GM21423 (cell line): ENCODE data around the gene ITSN2.

Source experiments
- ATAC-seq: cut with Tn5 transposase; IDR thresholded peaks from one replicate; pipeline ENCODE4 v1.9.1; 2021; ENCODE audit warnings: mild to moderate bottlenecking, moderate library complexity; ENCODE audit not compliant: unreplicated experiment

The ITSN2 gene

GRCh38 chr2:24337890-24338289 lies 22.4 kb downstream of the ITSN2 start:
- ATAC-seq: peak; percentile 33

- no peak for ATAC-seq
These were observed 23.5 kb downstream of the ITSN2 start for GRCh38 chr2:24336811-24337210.

GRCh38 chr2:24334245-24334633 lies 26.1 kb downstream of the ITSN2 start:
- no peak for ATAC-seq

GRCh38 chr2:24332791-24333540 lies 27.4 kb downstream of the ITSN2 start:
- no peak for ATAC-seq

- no peak for ATAC-seq
These were observed 30.2 kb downstream of the ITSN2 start for GRCh38 chr2:24330161-24330560.

GRCh38 chr2:24329700-24330099 lies 30.6 kb downstream of the ITSN2 start:
- ATAC-seq: no peak

- no peak for ATAC-seq
These were observed 32.3 kb downstream of the ITSN2 start for GRCh38 chr2:24328010-24328409.

GRCh38 chr2:24317491-24317920 lies 42.8 kb downstream of the ITSN2 start:
- ATAC-seq: no peak

GRCh38 chr2:24315669-24316068 lies 44.7 kb downstream of the ITSN2 start:
- peak; percentile 66 for ATAC-seq

- ATAC-seq: no peak
These were observed 46.3 kb downstream of the ITSN2 start for GRCh38 chr2:24313744-24314632.

GRCh38 chr2:24307961-24308360 lies 52.4 kb downstream of the ITSN2 start:
- ATAC-seq: no peak

- no peak for ATAC-seq
These were observed 55.7 kb downstream of the ITSN2 start for GRCh38 chr2:24304631-24305030.

- no peak for ATAC-seq
These were observed 56.2 kb downstream of the ITSN2 start for GRCh38 chr2:24304098-24304497.

GRCh38 chr2:24301599-24301998 lies 58.7 kb downstream of the ITSN2 start:
- ATAC-seq: no peak

GRCh38 chr2:24297663-24298062 lies 62.7 kb downstream of the ITSN2 start:
- ATAC-seq: no peak

- no peak for ATAC-seq
These were observed 73.2 kb downstream of the ITSN2 start for GRCh38 chr2:24287171-24287570.

- ATAC-seq: no peak
These were observed 74.7 kb downstream of the ITSN2 start for GRCh38 chr2:24285484-24286152.

- ATAC-seq: no peak
These were observed 79.7 kb downstream of the ITSN2 start for GRCh38 chr2:24280645-24281044.

- no peak for ATAC-seq
These were observed 80.2 kb downstream of the ITSN2 start for GRCh38 chr2:24280161-24280560.

- no peak for ATAC-seq
These were observed 83.9 kb downstream of the ITSN2 start for GRCh38 chr2:24276349-24276899.

- ATAC-seq: no peak
These were observed 85.5 kb downstream of the ITSN2 start for GRCh38 chr2:24274809-24275208.
